A673 (cell line): ENCODE results near the gene TUFM. TPM values are rescaled to one million over a fixed set of nuclear protein-coding genes. Genes with fewer than 3 reads are reported as not detected.

Source experiments
- BruUV-seq: library from RNA; stranded (reverse); fragments of 400-500 nt; replicated peaks from 2 replicates; lab custom pipeline; 2021; lab: Mats Ljungman, UMichigan
- CTCF ChIA-PET: fragments of 300-600 bp; sonication (Branson Sonifier 250); formaldehyde crosslinking; loops from one replicate; lab custom pipeline; 2022; ENCODE audit warnings: antibody characterized with exemption; lab: Charles Lee
- POLR2A ChIA-PET: fragments of 300-600 bp; sonication (Branson Sonifier 250); formaldehyde crosslinking; loops from one replicate; lab custom pipeline; 2022; ENCODE audit warnings: antibody characterized with exemption; ENCODE audit not compliant: low non-redundant PET; lab: Charles Lee
- DNase-seq: peaks from one replicate; pipeline ENCODE4 v3.0.0-alpha.2; 2015; ENCODE audit warnings: low spot score
- H3K27ac ChIP-seq: fragments of 200-600 bp; sonication (generic); 2 replicates; pipeline ENCODE4 v1.5.1; 2016; ENCODE audit warnings: mixed run types, low read depth, mild to moderate bottlenecking, mixed read lengths, antibody characterized with exemption, low read length; ENCODE audit not compliant: poor library complexity, severe bottlenecking
- H3K27me3 ChIP-seq: fragments of 200-600 bp; sonication (generic); replicated peaks from 2 replicates; pipeline ENCODE4 v1.6.1; 2017; ENCODE audit warnings: mixed run types, low read depth, mild to moderate bottlenecking, mixed read lengths, antibody characterized with exemption, low read length; ENCODE audit not compliant: insufficient read depth, poor library complexity
- H3K36me3 ChIP-seq: fragments of 200-600 bp; sonication (generic); 2 replicates; pipeline ENCODE4 v1.6.1; 2016; ENCODE audit warnings: mixed run types, mild to moderate bottlenecking, mixed read lengths, antibody characterized with exemption, low read length; ENCODE audit not compliant: insufficient read depth, poor library complexity, severe bottlenecking
- H3K4me1 ChIP-seq: fragments of 200-600 bp; sonication (generic); 2 replicates; pipeline ENCODE4 v1.6.1; 2017; ENCODE audit warnings: mixed run types, mild to moderate bottlenecking, mixed read lengths, antibody characterized with exemption, low read length; ENCODE audit not compliant: insufficient read depth, poor library complexity, severe bottlenecking
- H3K4me3 ChIP-seq: fragments of 200-600 bp; sonication (generic); 2 replicates; pipeline ENCODE4 v1.5.1; 2016; ENCODE audit warnings: low read depth, mixed run types, mild to moderate bottlenecking, mixed read lengths, low read length; ENCODE audit not compliant: poor library complexity, severe bottlenecking
- H3K9me3 ChIP-seq: fragments of 200-600 bp; sonication (generic); 2 replicates; pipeline ENCODE4 v1.6.1; 2016; ENCODE audit warnings: mixed run types, low read depth, mild to moderate bottlenecking, mixed read lengths, antibody characterized with exemption, low read length; ENCODE audit not compliant: poor library complexity, severe bottlenecking
- CTCF ChIP-seq: fragments of 300-800, 200-600 bp; sonication (generic); conservative IDR thresholded peaks from 2 replicates; pipeline ENCODE4 v1.5.1; 2017; ENCODE audit warnings: low read depth, mild to moderate bottlenecking, antibody characterized with exemption, low read length, moderate library complexity, mixed read lengths
- EZH2 ChIP-seq: fragments of 200-600 bp; sonication (generic); IDR thresholded peaks from 2 replicates; pipeline ENCODE4 v1.6.1; 2017; ENCODE audit warnings: borderline replicate concordance, low read depth, mild to moderate bottlenecking, mixed read lengths, antibody characterized with exemption, low read length; ENCODE audit not compliant: poor library complexity, severe bottlenecking
- intact Hi-C: fragments of 100-400 bp; cut with micrococcal nuclease; formaldehyde crosslinking; loops from one replicate; pipeline ENCODE4 v1.10.0; 2022; ENCODE audit not compliant: unreplicated experiment
- total RNA-seq: library from RNA; stranded (reverse); gene quantifications from 2 replicates; pipeline ENCODE4 v1.2.3, GENCODE V29; 2021

The TUFM gene
- total RNA-seq, 1 experiment from 2014 or later = 228 TPM

- CTCF ChIA-PET = no interaction called here
Observed at GRCh38 chr16:28859326-28859725, 13.2 kb upstream of the TUFM start.

GRCh38 chr16:28858421-28858820, 12.3 kb upstream of the TUFM start:
- no peak for TF ChIP-seq CTCF
- TF ChIP-seq EZH2 = no peak
- no peak overlapping the region for H3K27ac ChIP-seq
- intact Hi-C loops = no loop called here
- no peak overlapping the region for H3K4me3 ChIP-seq
- H3K36me3 ChIP-seq = no peaks in the 10 kb centered on the region
- CTCF ChIA-PET = no interaction called here
- no peaks in the 10 kb centered on the region for H3K9me3 ChIP-seq
- DNase-seq = no peak
- POLR2A ChIA-PET = interaction anchor here (0.9 kb wide), 1 partner anchor 11 kb away, joined by 4 read pairs; no protein-coding TSS in a partner anchor
- peaks cover 7% of the 10 kb centered on the region for H3K4me1 ChIP-seq
- no peaks in the 10 kb centered on the region for H3K27me3 ChIP-seq
- no TSS peak for BruUV-seq

More at GRCh38 chr16:28859326-28859725, 13.2 kb upstream of the TUFM start:
- no peaks in the 10 kb centered on the region for H3K9me3 ChIP-seq
- H3K4me3 ChIP-seq = no peak overlapping the region
- no peaks in the 10 kb centered on the region for H3K27me3 ChIP-seq
- POLR2A ChIA-PET = interaction anchor here (0.6 kb wide), 1 partner anchor 36 kb away, joined by 10 read pairs; the partner anchor contains the start of gene ATXN2L
- peaks cover 7% of the 10 kb centered on the region for H3K4me1 ChIP-seq
- TF ChIP-seq EZH2 (no peak), CTCF (no peak)
- intact Hi-C loops = no loop called here
- no peaks in the 10 kb centered on the region for H3K36me3 ChIP-seq
- no TSS peak for BruUV-seq
- no peak for DNase-seq
- no peak overlapping the region for H3K27ac ChIP-seq

- DNase-seq = no peak
- BruUV-seq = TSS peak; percentile 45
Observed at GRCh38 chr16:28846933-28847273, 755 bp upstream of the TUFM start.

More at GRCh38 chr16:28846933-28847273, 755 bp upstream of the TUFM start:
- H3K9me3 ChIP-seq = no peaks in the 10 kb centered on the region
- peak overlapping the region; percentile 97 for H3K4me3 ChIP-seq
- peak overlapping the region; percentile 82 for H3K27ac ChIP-seq
- ChIA-PET POLR2A (interaction anchor here (0.6 to 0.7 kb wide), 2 partner anchors 11 to 18 kb away, joined by 4 to 7 read pairs; no protein-coding TSS in a partner anchor), CTCF (interaction anchor here (1.1 to 1.4 kb wide), 2 partner anchors 16 to 98 kb away, joined by 3 to 4 read pairs; partner anchors contain the start of gene SH2B1)
- intact Hi-C loops = loop anchor here (1.0 kb wide), 2 partner anchors 16 to 23 kb away; partner anchors contain the start of gene SH2B1
- H3K4me1 ChIP-seq = no peaks in the 10 kb centered on the region
- peaks cover 32% of the 10 kb centered on the region for H3K36me3 ChIP-seq
- H3K27me3 ChIP-seq = no peaks in the 10 kb centered on the region
- no peak for TF ChIP-seq EZH2
- TF ChIP-seq CTCF = no peak
